Stimulated activated CD4-positive, alpha-beta T cell treated with anti-CD3 and anti-CD28 coated beads, Interleukin-2, amount 100 ng/mL, for 4 hours (primary cell): ENCODE measurements around the gene TTLL9.
A peak's percentile ranks its signal among the peaks of the same experiment; 100 is the strongest.
"Not testable (repeated sequence)": the region's sequence is repeated elsewhere in the genome, so short reads cannot be mapped to it uniquely, and the experiment has no call there.

Experiments used
- DNase-seq: peaks from one replicate; pipeline ENCODE4 v3.0.0-alpha.2; 2020; ENCODE audit warnings: low read depth

The TTLL9 gene

DNA sequence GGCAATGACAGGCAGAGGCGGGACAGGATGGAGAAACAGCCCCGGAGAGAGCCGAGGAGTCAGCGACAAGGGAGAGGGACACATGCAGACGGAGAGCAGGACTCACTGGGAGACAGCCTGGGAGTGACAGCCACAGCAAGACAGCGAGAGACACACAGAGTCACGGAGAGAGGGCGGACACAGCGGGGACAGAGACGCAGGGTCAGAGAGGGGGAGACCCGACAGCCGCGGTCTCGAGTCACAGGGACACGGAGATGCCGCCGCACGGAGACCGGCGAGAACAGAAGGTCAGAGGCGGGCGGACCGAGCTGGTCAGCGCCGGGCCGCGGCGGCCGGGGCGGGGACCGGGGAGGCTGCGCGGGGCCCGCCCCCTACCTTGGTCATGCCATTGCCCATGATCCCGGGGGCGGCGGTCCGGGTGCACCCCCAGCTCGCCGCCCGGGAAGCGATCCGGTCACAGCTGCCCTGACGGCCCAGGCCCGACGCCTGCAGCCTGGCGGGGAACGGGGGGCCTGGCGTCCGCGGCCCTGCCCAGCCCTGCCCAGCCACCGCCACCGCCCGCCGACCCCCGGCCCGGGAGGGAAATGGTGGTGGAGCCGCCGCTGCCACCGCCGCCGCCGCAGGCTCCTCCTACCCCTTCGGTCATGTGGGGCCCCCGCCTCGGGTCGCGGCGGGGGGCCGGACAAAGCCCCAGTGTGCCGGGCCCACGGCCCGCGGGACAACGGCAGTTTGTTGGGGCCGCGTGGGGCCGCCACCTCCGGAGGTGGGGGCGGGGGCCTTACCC lies at the start of gene TTLL9, which contains the start of gene DUSP15:
Gene TTLL9, plus strand, starts transcription at position 693 of the 784 bp plus-strand sequence. CDS start 493 bp downstream, outside the sequence.
Gene DUSP15, minus strand, starts transcription at position 586 of the 784 bp plus-strand sequence. Its CDS starts 190 bp downstream, at position 396.
- no peak for DNase-seq

GRCh38 chr20:31821427-31821826 lies 49.0 kb upstream of the TTLL9 start:
- DNase-seq, result no peak

DNA sequence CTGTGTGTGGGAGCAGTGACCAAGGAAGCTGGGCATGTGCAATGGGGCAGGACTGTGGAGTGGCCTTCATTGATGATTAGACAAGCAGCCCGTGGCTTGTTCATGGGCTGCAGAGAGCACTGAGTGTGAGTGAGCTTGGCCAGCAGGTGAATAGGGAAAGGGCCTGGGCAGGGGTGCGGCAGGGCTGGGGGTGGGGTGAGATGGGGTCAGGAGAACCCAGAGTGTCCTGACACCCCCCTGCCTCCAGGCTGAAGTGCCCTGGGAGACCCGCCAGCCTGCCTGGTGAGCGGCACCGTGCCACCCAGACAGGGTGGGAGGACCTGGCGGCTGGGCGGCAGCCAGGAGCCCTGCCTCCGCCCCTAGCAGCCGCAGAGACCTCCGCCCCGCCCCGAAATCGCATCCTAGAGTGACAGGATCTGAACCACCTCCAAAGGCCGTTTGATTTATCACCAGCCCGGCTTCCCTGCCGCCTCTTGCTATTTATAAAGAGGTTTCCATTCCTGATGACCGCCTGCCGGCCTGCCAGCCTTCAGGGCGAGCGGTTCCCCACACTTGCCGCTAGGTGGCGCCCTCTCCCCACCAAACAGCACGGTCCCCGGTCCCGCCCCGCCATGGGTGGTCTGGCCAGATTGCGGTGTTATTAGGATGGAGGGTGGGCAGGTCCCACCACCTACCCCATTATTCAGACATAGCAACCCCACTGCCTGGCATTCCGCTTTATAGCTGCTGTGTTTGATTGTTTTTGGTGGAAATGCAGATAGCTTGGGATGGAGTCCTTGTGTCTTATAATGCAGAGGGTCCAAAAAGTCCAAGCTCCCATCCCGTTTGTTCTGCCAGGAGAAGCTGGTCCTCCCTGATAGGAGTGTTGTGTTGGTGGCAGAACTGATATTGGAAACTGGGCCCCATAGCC lies 47.8 kb upstream of the TTLL9 start:
- peak; percentile 52 for DNase-seq

GRCh38 chr20:31823360-31824124 lies 46.9 kb upstream of the TTLL9 start:
- no peak for DNase-seq

DNA sequence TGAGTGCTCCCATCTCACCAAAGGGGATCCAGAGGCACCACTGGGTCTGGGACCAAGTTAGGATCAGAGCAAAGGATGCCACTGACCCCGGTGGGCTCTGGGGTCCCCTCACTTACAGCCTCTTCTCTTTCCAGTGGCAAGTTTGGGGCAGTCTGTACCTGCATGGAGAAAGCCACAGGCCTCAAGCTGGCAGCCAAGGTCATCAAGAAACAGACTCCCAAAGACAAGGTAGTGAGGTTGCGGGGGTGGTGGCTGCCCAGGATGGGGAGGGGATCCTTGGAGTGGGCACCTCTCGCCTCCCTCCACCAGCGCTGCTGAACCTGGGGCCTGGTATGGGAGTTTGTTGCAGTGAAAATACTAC lies 46.3 kb upstream of the TTLL9 start:
- no peak for DNase-seq

DNA sequence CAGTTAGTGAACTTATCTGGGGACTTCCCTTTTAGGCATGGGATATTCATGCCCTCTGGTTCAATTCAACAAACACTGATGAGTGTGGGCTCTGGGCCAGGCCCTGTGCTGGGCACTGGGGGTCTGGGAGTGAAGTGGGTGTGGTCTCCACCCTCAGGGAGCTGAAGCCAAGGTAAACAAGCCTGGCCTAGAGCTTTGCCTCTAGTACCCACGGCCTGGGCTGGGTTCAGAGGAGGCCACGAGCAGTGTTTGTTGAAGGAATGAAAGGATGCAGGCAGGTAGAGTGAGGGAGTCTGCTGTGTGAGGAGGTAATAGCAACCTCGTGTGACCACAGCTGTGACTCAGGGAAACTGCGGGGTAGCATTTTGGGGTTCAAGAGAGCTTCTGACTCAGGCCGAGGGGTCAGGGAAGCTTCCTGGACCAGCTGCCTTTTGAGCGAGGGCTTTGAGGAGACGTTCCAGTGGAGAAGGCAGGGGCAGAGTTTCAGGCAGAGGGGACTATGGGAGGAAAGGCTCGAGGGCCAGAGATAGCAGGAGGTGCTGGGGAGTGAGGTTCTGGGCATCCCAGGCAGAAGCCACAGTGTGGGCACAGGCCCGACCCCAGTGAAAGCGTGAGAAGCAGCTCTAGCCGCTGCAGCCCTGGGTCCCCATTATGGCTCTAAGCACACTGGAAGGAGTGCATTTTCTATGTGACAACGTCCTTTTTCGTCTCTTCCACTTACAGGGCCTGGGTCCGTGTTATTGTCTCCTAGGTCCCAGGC lies 45.7 kb upstream of the TTLL9 start:
- DNase-seq, result no peak

GRCh38 chr20:31826074-31826473 lies 44.4 kb upstream of the TTLL9 start:
- DNase-seq, result no peak

GRCh38 chr20:31827059-31827458 lies 43.4 kb upstream of the TTLL9 start:
- no peak for DNase-seq

DNA sequence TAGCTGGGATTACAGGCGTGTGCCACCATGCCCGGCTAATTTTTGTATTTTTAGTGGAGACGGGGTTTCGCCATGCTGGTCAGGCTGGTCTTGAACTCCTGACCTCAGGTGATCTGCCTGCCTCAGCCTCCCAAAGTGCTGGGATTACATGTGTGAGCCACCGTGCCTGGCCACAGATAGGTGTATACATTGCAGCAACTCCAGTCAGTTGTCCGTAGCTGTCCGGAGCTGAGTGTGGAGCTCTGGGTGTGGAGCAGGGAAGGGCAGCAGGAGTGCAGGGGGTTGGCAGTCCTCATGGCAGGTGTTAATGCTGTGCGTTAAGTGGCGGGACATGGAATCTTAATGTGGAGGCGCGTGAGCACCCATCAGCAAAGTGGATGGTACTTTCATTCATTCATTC lies 42.4 kb upstream of the TTLL9 start:
- DNase-seq, result not testable (repeated sequence)

GRCh38 chr20:31829731-31830130 lies 40.7 kb upstream of the TTLL9 start:
- no peak for DNase-seq

DNA sequence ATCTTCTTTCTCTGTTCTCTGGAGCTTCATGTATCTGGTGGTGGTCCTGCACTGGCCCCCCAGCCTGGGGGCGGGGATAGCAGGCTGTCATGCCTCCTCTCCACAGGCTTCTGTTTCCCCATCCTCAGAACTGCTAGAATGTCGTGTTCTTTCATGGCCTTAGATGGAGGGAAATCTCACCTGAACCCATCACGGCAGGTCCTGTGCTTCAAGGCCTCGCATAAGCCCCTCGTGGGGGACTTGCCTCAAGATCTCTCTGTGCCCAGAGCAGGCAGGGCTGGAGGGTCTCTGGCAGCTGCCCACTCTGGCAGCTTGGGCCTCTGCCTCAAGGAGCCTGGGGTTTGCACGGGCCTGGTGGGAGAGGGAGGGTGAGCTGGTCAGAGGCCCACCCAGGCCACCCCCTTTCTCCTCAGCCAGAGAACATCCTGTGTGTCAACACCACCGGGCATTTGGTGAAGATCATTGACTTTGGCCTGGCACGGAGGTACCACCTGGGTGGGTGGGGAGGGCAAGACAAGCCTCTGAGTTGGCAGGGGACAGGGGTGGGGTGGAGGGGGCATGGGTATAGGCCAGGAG lies 39.9 kb upstream of the TTLL9 start:
- no peak for DNase-seq

DNA sequence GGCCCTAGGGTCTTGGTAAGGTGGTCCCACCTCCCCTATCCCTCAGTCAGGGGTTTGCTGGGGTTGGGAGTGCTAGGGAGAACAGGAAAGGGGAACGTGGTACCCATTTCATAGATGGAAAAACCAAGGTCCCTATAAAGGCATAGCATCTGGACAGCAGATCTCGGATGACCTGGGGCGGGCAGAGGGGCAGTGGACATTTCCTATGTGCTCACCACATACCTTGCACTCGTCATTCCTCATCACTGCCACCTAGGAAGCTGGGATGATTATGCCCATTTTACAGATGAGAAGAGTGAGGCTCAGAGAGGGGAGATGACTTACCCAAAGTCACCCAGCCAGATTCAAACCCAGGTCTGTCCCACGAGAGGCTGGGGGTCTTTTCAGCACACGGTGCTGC lies 39.2 kb upstream of the TTLL9 start:
- DNase-seq, result no peak

DNA sequence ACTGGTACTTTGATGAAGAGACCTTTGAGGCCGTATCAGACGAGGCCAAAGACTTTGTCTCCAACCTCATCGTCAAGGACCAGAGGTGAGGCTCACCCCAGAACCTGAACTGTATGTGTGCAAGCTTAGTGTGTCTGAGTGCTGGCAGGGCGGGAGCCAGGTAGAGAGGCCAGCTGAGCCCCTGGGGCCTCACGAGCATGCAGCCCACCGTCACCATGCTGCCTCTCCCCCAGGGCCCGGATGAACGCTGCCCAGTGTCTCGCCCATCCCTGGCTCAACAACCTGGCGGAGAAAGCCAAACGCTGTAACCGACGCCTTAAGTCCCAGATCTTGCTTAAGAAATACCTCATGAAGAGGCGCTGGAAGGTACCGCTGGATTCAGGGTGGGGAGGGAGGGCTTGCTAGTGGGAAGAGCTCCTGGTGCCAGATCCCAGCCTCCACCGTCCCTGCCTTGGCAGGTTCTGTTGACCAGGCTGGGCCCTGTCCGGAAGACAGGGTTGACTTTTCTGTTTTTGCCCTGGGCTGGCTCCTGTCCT lies 38.6 kb upstream of the TTLL9 start:
- DNase-seq, result no peak

DNA sequence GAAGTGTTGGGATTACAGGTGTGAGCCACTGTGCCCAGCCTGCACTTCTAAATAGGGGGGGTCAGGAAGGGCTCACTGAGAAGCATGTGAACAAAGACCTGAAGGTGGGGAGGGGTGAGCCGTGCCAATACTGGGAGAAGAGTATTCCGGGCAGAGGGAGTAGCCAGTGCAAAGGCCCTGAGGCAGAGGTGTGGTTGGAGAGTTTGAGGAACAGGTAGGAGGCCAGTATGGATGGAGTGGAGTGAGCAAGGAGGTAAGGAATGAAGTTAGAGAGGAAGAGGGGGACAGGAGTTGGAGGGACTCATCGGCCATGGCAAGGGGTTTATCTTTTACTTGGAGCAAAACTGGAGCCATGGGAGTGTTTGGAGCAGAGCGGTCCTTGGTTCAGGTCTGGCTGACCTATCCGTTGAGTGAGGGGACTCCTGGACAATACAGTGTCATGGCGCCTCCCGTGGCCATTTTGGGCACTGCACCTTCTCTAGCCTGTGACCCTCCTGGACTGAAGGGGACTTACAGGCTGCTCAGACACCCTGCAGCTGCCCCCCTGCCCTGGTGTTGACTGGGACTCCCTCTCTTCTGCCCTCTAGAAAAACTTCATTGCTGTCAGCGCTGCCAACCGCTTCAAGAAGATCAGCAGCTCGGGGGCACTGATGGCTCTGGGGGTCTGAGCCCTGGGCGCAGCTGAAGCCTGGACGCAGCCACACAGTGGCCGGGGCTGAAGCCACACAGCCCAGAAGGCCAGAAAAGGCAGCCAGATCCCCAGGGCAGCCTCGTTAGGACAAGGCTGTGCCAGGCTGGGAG lies 37.1 kb upstream of the TTLL9 start:
- peak; percentile 19 for DNase-seq

- no peak for DNase-seq
Observed at GRCh38 chr20:31833931-31834521, 36.4 kb upstream of the TTLL9 start.

GRCh38 chr20:31835554-31835953 lies 34.9 kb upstream of the TTLL9 start:
- DNase-seq, result no peak

- DNase-seq, result no peak
Observed at GRCh38 chr20:31835977-31836852, 34.2 kb upstream of the TTLL9 start.

- no peak for DNase-seq
Observed at GRCh38 chr20:31836853-31837608, 33.4 kb upstream of the TTLL9 start.
